HT-29 (cell line): ENCODE measurements around the gene MUC5B. TPM values are rescaled to one million over a fixed set of nuclear protein-coding genes. Genes with fewer than 3 reads are reported as not detected.
A peak's percentile ranks its signal among the peaks of the same experiment; 100 is the strongest.

Experiments
- DNase-seq: peaks from one replicate; pipeline ENCODE4 v3.0.0-alpha.2; 2015; ENCODE audit warnings: low spot score
- total RNA-seq: library from RNA; depleted of rRNA; stranded (reverse); fragments of >200 nt; shearing (Covaris generic); gene quantifications from 2 replicates; pipeline ENCODE4 v1.2.3, GENCODE V29; 2014

Gene MUC5B
- total RNA-seq, 1 experiment from 2014 or later: 4.3 TPM

DNA sequence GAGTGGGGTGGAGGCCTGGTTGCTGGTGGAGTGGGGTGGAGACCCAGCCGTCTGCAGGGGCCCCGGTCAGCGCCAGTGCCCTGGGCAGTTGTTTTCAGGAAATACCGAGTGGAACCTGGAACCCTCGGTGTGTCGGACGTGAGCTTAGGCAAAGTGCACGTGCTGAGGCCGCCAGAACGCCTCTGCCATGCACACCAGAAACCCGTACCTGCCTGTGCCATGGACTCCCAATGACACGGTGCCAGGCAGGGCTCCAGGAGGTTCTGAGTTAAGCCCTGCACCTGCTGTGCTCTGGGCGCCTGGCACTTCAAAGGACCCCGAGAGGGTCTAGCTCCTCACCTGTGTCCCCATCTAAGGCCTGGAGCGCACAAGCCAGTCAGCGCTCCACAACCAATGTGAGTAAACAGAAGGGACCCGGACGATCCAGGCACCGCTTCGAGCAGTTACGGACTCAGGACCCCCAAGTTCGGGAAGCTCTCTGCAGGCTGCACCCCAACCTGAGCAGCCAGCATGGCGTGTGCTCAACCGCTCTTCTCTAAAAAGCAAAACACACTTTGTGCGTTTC is 74.2 kb downstream of the MUC5B start:
- no peak for DNase-seq

DNA sequence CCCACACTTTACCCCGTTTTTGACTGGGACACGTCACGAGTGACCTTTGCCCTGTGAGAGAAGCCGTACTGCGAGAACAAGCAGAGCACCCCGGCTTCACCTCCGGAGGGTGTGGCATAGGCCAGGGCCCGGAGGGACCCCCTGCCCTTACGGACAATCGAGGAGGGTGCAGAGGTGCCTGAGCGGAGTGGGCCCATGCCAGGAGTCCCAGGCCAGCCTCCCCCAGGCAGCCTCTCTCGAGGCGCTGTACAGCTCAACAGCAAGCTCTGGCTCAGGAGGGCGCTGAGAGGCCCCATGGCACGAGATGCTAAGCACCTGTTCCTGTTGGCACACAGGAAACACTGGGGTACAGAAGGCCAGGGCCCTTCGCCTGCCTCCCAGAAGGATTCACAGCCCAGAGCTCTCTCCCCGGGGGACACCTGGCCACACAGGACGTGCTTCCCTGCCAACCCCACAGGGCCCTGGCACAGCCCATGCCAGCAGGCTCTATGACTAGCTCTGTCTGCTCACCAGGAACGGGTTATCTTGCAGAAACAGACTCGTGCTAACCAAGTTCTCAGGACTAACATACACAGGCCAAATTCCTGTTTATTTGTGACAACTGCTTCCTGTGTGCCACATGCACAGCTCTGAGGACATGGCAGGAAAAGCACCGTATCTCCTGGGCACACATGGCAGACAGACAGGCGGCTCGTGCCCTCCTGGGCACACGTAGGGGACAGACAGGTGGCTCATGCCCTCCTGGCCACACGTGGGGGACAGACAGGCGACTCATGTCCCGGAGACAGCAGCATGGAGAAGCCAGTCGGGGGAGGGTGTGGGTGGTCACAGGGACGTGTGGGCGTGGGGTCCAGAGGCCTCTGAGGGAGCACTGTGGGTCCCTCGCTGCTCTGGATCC is 75.0 kb downstream of the MUC5B start:
- no peak for DNase-seq

DNA sequence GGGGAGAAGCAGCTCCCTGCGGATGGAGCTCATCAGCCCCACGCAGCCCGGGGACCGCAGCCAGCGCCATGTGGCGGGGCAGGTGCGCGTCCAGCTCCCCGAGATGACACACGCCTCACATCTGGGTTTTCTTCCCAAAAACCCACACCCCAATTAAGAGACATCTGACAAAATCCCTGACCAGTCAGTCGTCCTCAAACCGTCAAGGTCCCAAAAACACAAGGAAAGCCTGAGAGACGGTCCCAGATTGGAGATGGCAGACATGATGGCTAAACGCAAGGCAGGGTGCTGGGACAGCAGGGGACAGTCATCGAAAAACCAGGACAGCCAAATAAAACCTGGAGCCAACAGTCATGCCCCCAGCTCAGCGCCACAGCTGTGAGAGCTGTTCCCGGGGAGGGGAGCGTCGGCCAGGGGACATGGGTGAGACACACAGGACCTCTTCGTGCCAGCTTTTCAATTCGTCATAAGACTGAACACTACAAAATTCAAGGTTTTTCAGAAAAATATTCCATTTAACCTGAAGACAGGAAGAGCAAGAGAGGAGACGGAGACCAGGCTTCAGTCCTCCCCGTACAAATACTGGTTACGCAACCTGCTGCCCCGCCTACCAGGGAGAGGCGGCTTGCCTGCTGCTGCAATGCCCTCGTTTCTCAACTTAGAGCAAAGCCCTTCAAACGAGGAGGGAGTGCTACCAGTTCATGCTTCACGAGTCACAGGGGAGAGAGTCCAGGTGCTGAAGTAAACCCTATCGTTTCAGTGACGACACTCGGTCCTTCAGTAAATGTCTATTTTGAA is 76.0 kb downstream of the MUC5B start:
- DNase-seq: peak; percentile 70

DNA sequence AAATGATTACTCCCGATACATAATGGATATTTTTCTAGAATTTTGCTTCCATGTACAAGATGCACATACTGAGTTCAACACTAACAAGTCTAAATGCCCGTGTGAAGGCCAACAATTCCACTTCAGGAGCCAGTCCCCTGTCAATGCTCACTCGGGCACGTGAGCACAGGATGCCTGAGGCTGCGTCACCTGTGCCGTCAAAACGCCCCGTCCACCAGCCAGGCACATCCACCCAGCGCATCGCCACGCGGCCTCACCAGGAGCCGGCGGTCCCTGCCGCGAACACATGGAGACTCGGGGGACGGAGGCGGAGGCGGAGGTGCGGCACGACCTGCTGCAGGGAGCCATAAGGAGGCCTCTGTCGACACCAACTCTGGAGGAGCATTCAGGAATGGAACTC is 76.8 kb downstream of the MUC5B start:
- DNase-seq: no peak

DNA sequence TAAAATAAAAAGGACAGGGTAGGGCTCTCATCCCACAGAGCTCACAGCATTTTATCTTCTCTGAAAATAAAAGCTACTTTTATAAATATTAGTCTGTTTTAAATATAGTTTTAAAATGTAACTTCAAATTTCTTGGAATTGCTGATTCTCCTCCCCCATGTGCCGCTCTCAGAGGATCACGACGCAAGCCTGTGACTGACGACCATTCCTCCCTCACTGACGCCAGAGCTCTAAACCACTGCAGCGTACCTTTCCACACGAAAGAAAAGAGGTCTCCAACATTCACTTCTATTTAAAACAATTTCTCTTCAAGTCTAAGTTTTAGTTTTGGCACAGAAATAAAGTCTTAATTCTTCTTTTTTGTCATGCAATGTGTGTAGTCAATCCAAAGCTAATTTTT is 77.3 kb downstream of the MUC5B start:
- no peak for DNase-seq

DNA sequence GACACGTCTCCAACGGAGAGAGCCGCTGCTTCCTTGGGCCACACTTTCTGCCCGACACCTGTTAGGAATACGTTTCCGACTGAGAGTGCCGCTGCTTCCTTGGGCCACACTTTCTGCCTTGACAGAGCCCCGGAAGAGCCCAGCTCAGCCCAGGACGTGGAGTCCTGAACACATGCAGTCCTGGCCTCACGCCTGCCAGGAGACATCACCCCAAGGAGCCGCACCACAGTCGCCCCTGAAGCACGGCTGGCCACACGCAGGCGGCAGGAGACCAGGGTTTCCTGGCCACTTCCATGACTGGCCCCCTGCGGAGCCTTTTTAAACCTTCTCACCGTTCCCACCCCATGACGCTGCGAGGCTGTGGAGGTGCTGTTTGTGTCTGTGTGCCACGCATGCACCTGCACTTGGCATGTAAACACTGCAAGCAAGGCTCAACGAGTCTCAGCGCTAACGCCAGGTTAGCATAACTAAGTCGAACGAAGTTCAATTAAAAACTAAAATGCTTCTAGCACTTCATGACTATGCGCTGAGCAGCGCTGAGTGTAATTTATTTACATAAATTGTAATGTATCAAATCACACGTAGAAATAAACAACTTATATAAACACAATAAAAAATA is 77.8 kb downstream of the MUC5B start:
- DNase-seq: no peak

DNA sequence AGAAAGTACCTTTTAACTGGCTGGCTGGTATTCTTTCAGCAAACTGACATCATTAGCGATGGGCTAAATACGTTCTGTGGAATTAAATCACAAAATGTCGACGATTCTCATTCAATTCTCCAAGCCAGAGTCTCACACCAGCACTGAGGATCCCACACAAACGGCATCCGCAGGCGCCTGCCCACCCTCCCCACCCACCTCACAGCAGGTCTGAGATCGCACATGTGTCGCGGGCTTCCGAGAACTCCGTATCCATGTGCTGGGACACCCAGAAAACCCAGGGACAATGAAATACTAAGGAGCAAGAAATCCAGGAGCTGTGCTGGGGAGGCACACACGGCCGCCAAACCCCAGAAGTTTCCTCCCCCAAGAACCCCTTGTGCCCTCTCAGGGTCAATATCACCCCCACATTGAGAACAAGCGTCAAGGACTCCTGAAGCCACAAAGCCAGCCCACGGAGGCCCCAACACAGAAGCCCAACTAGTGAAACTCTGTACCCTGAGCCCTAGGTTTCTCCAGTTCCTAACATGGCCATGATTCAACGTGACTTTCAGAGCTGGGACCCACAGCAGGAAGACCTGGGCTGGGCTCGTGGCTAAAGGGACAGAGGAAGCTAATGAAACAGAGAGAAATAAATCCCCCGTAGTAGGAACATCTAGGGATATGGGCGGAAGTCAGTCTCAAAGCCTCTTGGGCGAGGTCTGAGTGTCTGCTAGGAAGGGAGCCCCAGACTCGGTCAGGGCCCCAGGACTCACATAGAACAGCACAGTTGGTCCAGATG is 78.5 kb downstream of the MUC5B start:
- no peak for DNase-seq

DNA sequence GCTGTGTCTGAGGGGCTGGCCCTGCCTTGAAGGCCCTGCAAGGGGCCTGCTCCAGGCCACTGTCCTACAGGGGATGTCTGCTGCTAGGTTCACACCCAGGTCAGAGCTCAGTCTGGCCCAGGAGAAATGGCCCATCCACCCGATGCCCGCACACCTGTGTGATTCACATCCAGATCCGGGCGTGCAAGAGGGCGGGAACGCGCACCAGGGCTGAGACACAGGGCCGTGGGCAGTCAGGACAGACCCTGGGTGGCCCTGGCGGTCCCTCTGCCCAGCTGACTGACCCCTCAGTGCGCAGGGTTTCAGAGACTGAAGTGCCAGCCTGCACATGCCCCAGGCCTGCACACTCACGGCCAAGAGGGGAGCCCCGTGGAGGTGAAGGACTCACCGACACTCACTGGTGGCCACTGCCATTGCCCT is 79.2 kb downstream of the MUC5B start:
- no peak for DNase-seq

DNA sequence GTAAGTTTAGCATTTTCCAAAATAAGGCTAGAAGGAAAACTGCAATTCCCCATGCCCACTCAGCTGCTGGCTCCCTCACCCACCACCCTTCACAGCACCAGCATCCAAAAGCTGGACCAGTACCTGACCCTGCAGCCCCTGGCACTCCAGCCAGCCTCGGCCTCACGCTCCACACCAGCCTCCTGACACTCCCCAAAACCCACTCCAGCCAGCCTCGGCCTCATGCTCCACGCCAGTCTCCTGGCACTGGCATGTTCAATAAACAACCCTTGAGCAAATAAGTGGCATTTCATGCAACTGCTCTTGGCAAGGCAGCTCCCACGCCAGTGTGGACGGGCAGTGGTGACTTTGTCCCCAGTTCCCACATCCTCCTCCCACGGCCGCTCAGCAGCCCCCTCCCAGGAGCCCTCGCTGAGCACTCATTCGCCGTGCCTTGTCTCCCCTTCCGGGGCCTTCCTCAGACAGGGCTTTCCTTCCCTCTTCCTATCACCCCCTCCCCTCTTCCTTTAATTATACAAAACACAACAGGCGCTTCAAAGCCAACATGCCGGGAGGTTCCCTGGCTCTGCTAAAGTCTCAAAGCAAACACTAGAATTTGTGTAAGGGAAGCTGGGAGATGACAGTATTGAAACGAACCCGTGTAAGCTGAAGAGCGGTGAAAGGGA is 79.7 kb downstream of the MUC5B start:
- DNase-seq: no peak

DNA sequence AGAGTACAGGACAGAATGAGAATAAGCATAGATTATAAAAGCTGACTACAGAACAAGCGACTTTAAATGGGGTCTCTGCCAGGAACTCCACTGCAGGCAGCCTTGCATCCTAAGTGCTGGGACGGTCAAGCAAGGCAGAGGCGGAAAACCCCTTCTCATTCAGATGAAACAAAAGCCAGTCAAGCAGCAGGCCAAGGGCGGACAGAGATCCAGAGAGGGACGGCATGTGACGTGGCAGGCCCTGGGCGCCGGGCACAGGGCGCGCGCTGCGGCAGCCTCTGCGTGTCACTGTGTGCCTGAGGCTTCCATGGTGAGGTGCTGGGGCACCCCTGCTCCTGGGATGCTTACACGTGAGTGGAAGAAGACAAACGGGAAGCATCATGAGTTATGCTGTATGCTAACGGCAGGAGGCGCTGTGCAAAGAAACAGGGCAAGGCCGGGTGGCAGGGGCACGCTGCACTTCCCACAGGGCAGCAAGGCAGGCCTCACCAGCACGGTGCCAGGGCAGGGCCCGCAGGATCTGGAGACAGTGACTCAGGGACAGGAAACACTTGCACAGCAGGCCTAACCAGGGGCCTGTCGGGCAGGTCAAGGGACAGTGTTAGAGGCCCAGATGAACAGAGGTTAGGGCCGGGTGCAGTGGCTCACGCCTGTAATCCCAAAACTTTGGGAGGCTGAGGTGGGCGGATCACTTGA is 80.4 kb downstream of the MUC5B start:
- peak; percentile 81 for DNase-seq

DNA sequence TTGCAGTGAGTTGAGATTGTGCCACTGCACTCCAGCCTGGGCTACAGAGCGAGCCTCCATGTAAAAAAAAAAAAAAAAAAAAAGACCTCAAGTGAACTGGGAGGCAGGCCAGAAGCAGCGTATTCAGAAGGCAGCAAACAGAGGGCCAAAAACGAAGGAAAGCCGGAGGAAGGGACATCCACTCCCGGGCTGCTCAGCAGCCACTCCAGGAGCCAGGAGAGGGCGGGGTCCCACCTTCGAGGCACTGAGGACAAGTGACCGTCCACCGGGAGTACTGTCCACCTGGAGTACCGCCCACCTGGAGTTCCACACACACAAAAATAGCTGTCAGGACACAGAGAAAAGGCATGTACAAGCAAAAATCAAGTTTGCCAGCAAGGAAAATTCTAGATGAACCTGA is 81.1 kb downstream of the MUC5B start:
- DNase-seq: no peak

DNA sequence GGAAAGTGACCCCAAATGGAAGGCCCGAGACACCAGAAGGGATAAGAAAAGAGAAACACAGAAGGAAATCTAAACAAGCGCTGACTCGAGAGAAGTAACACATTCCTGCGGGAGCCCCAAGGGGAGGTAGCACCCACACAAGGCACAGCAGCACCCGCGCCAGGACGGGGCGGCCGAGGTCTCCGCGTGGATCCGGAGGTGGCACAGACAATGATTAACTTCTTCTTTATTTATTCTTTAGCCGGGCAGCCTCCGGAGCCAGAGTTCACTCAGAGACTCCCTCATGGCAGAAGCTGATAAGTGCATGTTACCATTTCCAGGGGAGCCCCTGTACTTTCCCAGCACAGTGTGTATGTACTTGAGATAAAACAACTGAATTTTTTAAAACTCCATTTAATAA is 81.5 kb downstream of the MUC5B start:
- peak; percentile 73 for DNase-seq

DNA sequence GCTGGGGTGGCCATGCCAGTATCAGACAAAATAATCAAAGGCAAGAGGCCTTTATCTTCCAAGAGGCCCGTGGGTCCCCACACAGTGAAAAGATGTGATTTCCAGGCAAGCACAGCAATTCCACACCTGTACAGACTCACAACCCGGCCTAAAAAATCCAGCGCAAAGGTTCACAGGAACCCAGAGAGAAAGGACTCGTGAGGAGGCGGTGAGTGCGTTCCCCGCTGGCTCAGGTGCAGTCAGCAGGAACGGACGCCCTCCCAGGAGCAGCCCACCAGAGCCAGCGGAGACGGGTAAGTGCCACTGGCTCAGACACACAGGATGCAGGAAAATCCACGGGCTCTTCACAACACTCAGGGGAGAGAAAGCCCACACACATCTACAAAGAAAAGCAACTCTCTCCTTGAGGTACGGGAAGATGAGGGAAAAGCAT is 82.2 kb downstream of the MUC5B start:
- no peak for DNase-seq

DNA sequence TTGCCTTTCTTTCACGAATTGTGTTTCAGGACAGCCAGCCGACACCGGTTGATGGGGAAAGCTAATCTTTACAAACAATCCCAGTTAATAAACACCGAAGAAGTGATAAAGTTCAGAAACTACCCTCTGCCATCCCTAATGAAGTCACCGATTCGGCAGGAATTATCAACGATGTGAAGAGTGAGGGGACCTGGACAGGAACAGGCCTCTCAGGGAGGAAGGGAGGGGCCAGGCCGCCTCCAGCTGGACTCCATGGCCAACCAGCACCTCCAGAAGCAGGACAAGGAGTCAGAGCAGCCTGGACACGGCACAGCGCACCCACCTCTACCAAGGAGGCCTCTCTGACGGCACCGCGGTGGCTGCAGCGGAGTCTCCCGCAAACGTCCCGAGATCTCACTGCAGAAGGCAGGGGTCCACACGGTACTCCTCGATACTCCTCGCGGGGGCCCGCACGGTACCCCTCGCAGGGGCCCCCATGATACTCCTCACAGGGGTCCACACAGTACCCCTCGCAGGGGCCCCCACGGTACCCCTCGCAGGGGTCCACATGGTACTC is 82.7 kb downstream of the MUC5B start:
- DNase-seq: no peak

DNA sequence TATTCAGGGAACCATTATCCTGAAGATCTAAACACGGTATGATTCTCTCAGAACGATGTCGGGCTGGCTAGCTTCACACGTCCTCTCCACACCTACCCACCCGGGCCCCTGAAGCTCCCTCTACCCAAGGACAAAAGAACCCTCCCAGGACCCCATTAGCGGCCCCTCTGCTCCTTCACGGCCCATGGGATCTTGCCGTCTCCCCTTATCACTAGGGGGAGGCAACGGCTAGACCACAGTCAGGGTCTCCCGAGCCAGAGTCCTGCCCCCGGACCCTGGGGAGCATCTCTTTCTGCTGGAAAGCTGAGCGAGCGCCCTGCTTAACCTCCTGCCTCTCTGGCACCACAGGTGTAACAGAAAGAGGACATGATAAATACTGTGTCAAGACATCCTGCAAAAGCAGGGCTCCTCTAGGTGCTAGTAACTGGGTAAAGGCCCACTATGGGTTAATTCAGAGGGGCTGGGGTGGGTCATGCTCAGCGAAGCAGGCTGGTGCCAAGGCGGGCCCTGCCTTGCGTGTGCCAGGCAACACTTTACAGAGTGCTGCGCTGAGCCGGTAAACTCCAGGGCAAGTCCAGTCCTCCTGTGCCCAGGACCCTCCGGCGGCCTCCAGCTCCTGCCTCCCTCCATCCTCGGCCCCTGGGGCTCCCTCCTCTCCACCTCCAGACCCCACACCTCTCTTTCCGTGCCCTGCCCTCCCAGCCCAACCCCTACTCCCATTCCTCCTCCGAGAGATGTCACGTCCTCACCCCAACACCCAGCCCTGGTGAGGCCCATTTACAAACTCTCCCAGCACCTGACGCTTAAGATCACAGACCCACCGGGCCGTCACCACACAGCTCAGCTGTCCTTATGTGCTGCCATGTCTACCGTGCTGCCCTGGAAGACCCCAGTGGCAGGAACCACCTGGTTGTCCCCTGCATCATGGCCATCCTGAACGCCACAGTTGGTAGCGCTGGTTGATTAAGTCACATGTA is 83.6 kb downstream of the MUC5B start:
- no peak for DNase-seq

DNA sequence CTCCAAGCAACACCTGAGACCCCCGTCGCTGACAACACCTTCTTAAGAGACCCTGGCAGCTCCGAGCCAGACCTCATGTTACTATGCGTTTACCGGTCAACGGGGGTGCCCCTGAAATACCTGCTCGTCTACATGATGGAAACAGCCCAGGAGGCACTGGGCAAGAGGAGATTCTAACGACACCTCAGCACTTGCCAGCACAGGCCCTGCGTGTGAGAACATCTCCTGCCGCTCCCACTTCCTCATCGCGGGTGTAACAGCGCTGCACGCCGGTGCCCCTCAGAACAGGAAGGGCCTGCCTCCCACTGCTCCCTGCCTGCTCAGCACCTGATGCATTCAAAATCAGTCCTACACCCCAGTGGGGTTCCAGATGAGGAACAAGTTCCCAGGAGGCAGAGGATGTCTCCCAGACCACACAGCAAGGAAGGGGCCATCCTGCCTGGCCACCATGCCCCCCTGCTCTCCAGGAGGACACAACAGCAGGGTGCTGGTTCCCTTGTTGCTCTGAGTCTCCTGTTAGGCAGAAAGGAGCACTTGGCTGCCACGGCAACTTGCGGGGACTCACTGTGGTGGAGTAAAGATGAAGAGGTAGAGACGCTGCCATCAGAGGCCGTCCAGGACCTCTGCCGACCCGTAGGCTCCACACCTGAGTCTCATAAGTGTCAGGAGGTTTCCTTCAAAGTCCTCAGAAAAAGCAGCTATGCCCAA is 84.5 kb downstream of the MUC5B start:
- DNase-seq: no peak

DNA sequence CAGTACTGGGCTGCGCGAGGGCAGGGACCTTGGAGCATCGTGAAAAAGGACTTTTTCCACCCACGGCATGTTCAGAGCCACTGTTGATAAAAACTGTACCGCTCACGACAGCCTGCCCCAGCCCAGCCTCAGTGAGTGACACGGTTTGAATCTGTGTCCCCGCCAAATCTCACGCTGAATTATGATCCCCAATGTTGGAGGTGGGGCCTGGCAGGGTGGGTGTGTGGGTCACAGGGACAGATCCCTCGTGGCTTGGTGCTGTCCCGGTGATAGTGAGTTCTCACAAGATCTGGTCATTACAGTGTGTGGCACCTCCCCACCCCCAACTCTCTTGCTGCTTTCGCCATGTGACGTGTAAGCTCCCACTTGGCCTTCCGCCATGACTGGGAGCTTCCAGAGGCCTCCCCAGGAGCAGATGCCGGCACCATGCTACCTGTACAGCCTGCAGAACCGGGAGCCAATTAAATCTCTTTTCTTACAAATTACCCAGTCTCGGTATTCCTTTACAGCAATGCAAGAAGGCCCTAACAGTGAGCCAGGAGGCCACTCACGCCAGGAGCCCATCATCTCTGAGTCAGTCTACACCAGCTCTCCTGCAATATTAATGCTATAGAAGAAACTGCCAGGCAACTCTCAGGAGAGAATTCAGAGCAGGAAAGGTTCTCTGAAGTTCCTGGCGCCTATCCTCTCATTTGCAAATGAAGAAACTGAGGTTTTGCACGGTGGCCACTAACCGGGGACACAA is 85.3 kb downstream of the MUC5B start:
- no peak for DNase-seq
